Right lobe of liver (tissue), 6 donors: ENCODE data around the gene SH3PXD2A. TPM values are rescaled to one million over a fixed set of nuclear protein-coding genes. Genes with fewer than 3 reads are reported as not detected.
"Not testable (repeated sequence)": the region's sequence is repeated elsewhere in the genome, so short reads cannot be mapped to it uniquely, and the experiment has no call there.

ENCODE experiments used
- ATAC-seq, 4 donors: fragments of 200-7000 bp; cut with Tn5 transposase; one replicate each; pipeline ENCODE4 v1.9.1; 2020; ENCODE audit warnings: mild to moderate bottlenecking in 4 of 4, moderate library complexity in 4 of 4
- DNase-seq, 3 donors: peaks; one replicate each; pipeline ENCODE4 v3.0.0-alpha.2; 2020
- H3K27ac ChIP-seq, 3 donors: fragments of 200-600 bp; one replicate each; pipeline ENCODE4 v1.8.0; 2022
- H3K27me3 ChIP-seq, 2 donors: fragments of 200-600 bp; one replicate each; pipeline ENCODE4 v1.8.0; 2022
- H3K36me3 ChIP-seq, 4 donors: fragments of 200-600 bp; sonication (generic) in 1 of 4; one replicate each; pipeline versions ENCODE4 v1.5.1 to v1.8.0; 2017 to 2022; ENCODE audit warnings: control low read depth in 1 of 4
- H3K4me1 ChIP-seq, 4 donors: fragments of 200-600 bp; sonication (generic) in 1 of 4; one replicate each; pipeline versions ENCODE4 v1.5.1 to v1.8.0; 2017 to 2022; ENCODE audit warnings: control low read depth in 1 of 4
- H3K4me3 ChIP-seq, 3 donors: fragments of 200-600 bp; one replicate each; pipeline ENCODE4 v1.8.0; 2022
- H3K9me3 ChIP-seq, 4 donors: fragments of 200-600 bp; sonication (generic) in 1 of 4; one replicate each; pipeline versions ENCODE4 v1.5.1 to v1.8.0; 2017 to 2022; ENCODE audit warnings: control low read depth in 1 of 4
- CTCF ChIP-seq, 4 donors: fragments of 200-600 bp in 3 of 4; fragments of 450-650 bp in 1 of 4; IDR thresholded peaks; one replicate each; pipeline versions ENCODE4 v1.5.1 to v1.8.0; 2016 to 2022; ENCODE audit warnings: antibody characterized with exemption in 4 of 4, mild to moderate bottlenecking in 2 of 4
- POLR2A ChIP-seq: fragments of 450-650 bp; IDR thresholded peaks from one replicate; pipeline ENCODE4 v1.6.1; 2017; ENCODE audit warnings: antibody characterized with exemption, mild to moderate bottlenecking
- WGBS: methylation state at CpG from one replicate; pipeline ENCODE4 v1.1.6; 2018; ENCODE audit warnings: low coverage, low lambda C conversion rate; ENCODE audit not compliant: insufficient coverage; ENCODE audit errors: missing lambda C conversion rate; 5-methylcytosine and 5-hydroxymethylcytosine counted together
- intact Hi-C, 2 donors: fragments of 100-400 bp; cut with DNase I; formaldehyde crosslinking; loops; one replicate each; pipeline versions ENCODE4 v1.11.2 to v1.14.1; 2022
- total RNA-seq, 6 experiments: library from RNA; depleted of rRNA in 2 of 6; stranded (reverse); fragments of >200 nt in 2 of 6; fragmentation: NEBNext Ultra II Directional in 3 of 6; extraction: Animal tissue kit (Norgen Biotek cat#: 25700) in 3 of 6; gene quantifications; one replicate each; pipeline versions ENCODE4 v1.1.0 to v1.2.4, GENCODE V29; 2016 to 2023
- donor health status: DM: no; HTN: yes; CAD: no.
- donor health status: DM: no; HTN: no; CAD: no.
- donor health status: DM: no; HTN: no; CAD: no.
- donor health status: DM: no; HTN: yes; CAD: no.
- donor health status: DM: no; HTN: yes; CAD: no.

SH3PXD2A gene
- total RNA-seq, 6 experiments from 2014 or later = 3.0 to 38.3 (median 10.0) TPM

- Histone ChIP-seq H3K36me3 (no peaks in the 10 kb centered on the region), H3K27me3 (no peaks in the 10 kb centered on the region), H3K9me3 (no peaks in the 10 kb centered on the region), H3K4me3 (no peak overlapping the region), H3K27ac (no peak overlapping the region), H3K4me1 (peaks cover 0 to 30% (median 7%) of the 10 kb centered on the region in 4 donors)
- DNase-seq (no peak), ATAC-seq (no peak)
- 96% methylated on average over 9 of the region's 9 CpGs for WGBS
- TF ChIP-seq CTCF (IDR thresholded peaks at IDR 0.05) = peak; percentile 29 to 49 (median 41)
- no peak for TF ChIP-seq POLR2A
- intact Hi-C loops = no loop called here
These were observed 189.2 kb downstream of the SH3PXD2A start for GRCh38 chr10:103666087-103666761.

- peak overlapping the region in 1 of 3 donors; percentile 6 for H3K27ac ChIP-seq
- DNase-seq = peak; percentile 64 to 91 (median 89)
- H3K4me1 ChIP-seq = peaks cover 0 to 34% (median 7%) of the 10 kb centered on the region in 4 donors
- H3K9me3 ChIP-seq = no peaks in the 10 kb centered on the region
- intact Hi-C loops = no loop called here
- H3K27me3 ChIP-seq = no peaks in the 10 kb centered on the region
- peak; percentile 12 to 74 (median 44) for ATAC-seq
- no peak overlapping the region for H3K4me3 ChIP-seq
- 44% methylated on average over 4 of the region's 9 CpGs for WGBS
- TF ChIP-seq CTCF (IDR thresholded peaks at IDR 0.05) (no peak), POLR2A (no peak)
- H3K36me3 ChIP-seq = no peaks in the 10 kb centered on the region
These were observed 190.1 kb downstream of the SH3PXD2A start for GRCh38 chr10:103665162-103665889.

- WGBS = 43% methylated on average over 10 of the region's 13 CpGs
- peak; percentile 59 to 84 (median 77) for DNase-seq
- intact Hi-C loops = no loop called here
These were observed 191.6 kb downstream of the SH3PXD2A start for GRCh38 chr10:103663802-103664201.

GRCh38 chr10:103663236-103663635 is 192.1 kb downstream of the SH3PXD2A start:
- 80% methylated on average over 3 of the region's 3 CpGs for WGBS

More at GRCh38 chr10:103663802-103664201, 191.6 kb downstream of the SH3PXD2A start:
- Histone ChIP-seq H3K4me1 (peaks cover 0 to 46% (median 11%) of the 10 kb centered on the region in 4 donors), H3K9me3 (no peaks in the 10 kb centered on the region), H3K27ac (peak overlapping the region in 1 of 3 donors; percentile 24), H3K27me3 (no peaks in the 10 kb centered on the region), H3K36me3 (no peaks in the 10 kb centered on the region), H3K4me3 (no peak overlapping the region)
- peak; percentile 22 to 63 (median 50) for ATAC-seq
- no peak for TF ChIP-seq POLR2A
- no peak for TF ChIP-seq CTCF (IDR thresholded peaks at IDR 0.05)

GRCh38 chr10:103662704-103663103 is 192.7 kb downstream of the SH3PXD2A start:
- H3K27me3 ChIP-seq, DNase-seq, ATAC-seq, H3K9me3 ChIP-seq, intact Hi-C loops, H3K4me3 ChIP-seq, H3K27ac ChIP-seq, H3K36me3 ChIP-seq: not testable (repeated sequence)
- no CpG with 5 or more reads among the region's 3 CpGs for WGBS
- peaks cover 0 to 57% (median 11%) of the 10 kb centered on the region in 4 donors for H3K4me1 ChIP-seq

More at GRCh38 chr10:103663236-103663635, 192.1 kb downstream of the SH3PXD2A start:
- H3K9me3 ChIP-seq = no peaks in the 10 kb centered on the region
- no peak for DNase-seq
- peaks cover 0 to 51% (median 11%) of the 10 kb centered on the region in 4 donors for H3K4me1 ChIP-seq
- ATAC-seq = no peak
- no peaks in the 10 kb centered on the region for H3K27me3 ChIP-seq
- TF ChIP-seq POLR2A (no peak), CTCF (IDR thresholded peaks at IDR 0.05) (no peak)
- H3K4me3 ChIP-seq = no peak overlapping the region
- peak overlapping the region in 1 of 3 donors; percentile 24 for H3K27ac ChIP-seq
- H3K36me3 ChIP-seq = no peaks in the 10 kb centered on the region
- intact Hi-C loops = no loop called here
